ENCODE data around the gene QARS1.

DNA sequence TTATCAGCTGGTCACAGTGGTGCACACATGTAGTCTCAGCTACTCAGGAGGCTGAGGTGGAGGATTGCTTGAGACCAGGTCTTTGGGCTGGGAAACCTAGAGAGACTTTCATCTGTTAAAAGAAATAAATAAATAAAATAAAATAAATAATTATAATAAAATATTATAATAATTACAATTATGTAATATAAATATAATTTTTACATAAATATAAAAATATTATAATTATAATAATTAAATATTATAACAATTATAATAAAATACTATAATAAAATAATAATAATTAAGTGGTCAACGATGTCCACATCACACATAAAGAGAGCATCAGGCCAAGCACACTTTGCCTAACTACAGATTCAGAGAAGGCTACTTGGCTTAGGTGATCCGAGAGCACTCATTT, 25.3 kb downstream of the QARS1 start:
- TF ChIP-seq FOXA1 (IDR thresholded peaks at IDR 0.05) (no peak), SP1 (IDR thresholded peaks at IDR 0.05) (no peak), ELF4 (IDR thresholded peaks at IDR 0.05) (no peak), BHLHE40 (IDR thresholded peaks at IDR 0.05; ENCODE audit: borderline replicate concordance) (no peak), NFRKB (IDR thresholded peaks at IDR 0.05) (no peak), ARNT (IDR thresholded peaks at IDR 0.05) (no peak), FOXM1 (IDR thresholded peaks at IDR 0.05; ENCODE audit: borderline replicate concordance) (no peak), LEF1 (IDR thresholded peaks at IDR 0.05; ENCODE audit: borderline replicate concordance) (no peak), SUZ12 (IDR thresholded peaks at IDR 0.05) (no peak), TARDBP (IDR thresholded peaks at IDR 0.05) (no peak), HDGF (IDR thresholded peaks at IDR 0.05; ENCODE audit: borderline replicate concordance) (no peak), CTBP1 (IDR thresholded peaks at IDR 0.05; ENCODE audit: borderline replicate concordance) (no peak), FOXK2 (IDR thresholded peaks at IDR 0.05) (no peak)
- TF ChIP-seq, protein P1, sequence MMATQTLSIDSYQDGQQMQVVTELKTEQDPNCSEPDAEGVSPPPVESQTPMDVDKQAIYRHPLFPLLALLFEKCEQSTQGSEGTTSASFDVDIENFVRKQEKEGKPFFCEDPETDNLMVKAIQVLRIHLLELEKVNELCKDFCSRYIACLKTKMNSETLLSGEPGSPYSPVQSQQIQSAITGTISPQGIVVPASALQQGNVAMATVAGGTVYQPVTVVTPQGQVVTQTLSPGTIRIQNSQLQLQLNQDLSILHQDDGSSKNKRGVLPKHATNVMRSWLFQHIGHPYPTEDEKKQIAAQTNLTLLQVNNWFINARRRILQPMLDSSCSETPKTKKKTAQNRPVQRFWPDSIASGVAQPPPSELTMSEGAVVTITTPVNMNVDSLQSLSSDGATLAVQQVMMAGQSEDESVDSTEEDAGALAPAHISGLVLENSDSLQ (IDR thresholded peaks at IDR 0.05), result no peak

Data from HEK293T (cell line).